ENCODE measurements around the gene PEX5L.

- no peak for TF ChIP-seq POLR2AphosphoS5 (IDR thresholded peaks at IDR 0.05)
- TF ChIP-seq, protein P1, sequence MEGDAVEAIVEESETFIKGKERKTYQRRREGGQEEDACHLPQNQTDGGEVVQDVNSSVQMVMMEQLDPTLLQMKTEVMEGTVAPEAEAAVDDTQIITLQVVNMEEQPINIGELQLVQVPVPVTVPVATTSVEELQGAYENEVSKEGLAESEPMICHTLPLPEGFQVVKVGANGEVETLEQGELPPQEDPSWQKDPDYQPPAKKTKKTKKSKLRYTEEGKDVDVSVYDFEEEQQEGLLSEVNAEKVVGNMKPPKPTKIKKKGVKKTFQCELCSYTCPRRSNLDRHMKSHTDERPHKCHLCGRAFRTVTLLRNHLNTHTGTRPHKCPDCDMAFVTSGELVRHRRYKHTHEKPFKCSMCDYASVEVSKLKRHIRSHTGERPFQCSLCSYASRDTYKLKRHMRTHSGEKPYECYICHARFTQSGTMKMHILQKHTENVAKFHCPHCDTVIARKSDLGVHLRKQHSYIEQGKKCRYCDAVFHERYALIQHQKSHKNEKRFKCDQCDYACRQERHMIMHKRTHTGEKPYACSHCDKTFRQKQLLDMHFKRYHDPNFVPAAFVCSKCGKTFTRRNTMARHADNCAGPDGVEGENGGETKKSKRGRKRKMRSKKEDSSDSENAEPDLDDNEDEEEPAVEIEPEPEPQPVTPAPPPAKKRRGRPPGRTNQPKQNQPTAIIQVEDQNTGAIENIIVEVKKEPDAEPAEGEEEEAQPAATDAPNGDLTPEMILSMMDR (IDR thresholded peaks at IDR 0.05), result no peak
Observed at GRCh38 chr3:179949869-179950268, 86.9 kb downstream of the PEX5L start.

Measured in prostate gland (tissue), 2 donors.